ENCODE results near the gene IGSF3. TPM values are rescaled to one million over a fixed set of nuclear protein-coding genes. Genes with fewer than 3 reads are reported as not detected.

The IGSF3 gene
- total RNA-seq, 4 donors from 2014 or later: 0.25 to 1.2 (median 0.72) TPM

DNA sequence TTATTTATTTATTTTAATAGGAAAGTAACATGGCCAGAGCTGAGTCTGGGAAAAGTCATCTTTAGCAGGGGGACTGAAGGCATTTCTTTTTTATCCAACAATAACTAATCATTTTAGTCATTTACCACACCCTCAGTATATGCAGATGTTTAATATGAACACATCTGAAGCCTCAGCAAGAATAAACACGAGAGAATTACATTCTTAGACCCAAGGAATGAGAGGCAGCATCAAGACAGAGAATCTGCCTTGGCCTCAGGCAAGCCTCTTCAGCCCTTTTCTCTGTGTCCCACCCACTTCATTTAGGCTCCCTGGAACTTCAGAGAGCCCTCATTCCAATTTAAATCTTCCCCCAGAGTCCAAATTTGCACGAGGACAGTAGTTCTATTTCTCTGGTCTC lies 17.0 kb upstream of the IGSF3 start:
- H3K27ac ChIP-seq: no peak overlapping the region
- no peak for TF ChIP-seq POLR2A (IDR thresholded peaks at IDR 0.05)
- TF ChIP-seq, protein P1, sequence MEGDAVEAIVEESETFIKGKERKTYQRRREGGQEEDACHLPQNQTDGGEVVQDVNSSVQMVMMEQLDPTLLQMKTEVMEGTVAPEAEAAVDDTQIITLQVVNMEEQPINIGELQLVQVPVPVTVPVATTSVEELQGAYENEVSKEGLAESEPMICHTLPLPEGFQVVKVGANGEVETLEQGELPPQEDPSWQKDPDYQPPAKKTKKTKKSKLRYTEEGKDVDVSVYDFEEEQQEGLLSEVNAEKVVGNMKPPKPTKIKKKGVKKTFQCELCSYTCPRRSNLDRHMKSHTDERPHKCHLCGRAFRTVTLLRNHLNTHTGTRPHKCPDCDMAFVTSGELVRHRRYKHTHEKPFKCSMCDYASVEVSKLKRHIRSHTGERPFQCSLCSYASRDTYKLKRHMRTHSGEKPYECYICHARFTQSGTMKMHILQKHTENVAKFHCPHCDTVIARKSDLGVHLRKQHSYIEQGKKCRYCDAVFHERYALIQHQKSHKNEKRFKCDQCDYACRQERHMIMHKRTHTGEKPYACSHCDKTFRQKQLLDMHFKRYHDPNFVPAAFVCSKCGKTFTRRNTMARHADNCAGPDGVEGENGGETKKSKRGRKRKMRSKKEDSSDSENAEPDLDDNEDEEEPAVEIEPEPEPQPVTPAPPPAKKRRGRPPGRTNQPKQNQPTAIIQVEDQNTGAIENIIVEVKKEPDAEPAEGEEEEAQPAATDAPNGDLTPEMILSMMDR (IDR thresholded peaks at IDR 0.05 in 4 of 5, conservative IDR thresholded peaks at IDR 0.05 in 1 of 5): no peak
- ATAC-seq (no peak), DNase-seq (no peak)
- H3K9me3 ChIP-seq: no peaks in the 10 kb centered on the region
- no peaks in the 10 kb centered on the region for H3K27me3 ChIP-seq
- H3K36me3 ChIP-seq: no peaks in the 10 kb centered on the region
- H3K4me1 ChIP-seq: no peaks in the 10 kb centered on the region
- in situ Hi-C loops (cut with MboI; ENCODE audit: low sequenced_read_pairs in 4 of 4) (no loop called here), intact Hi-C loops (cut with DNase I; ENCODE audit: low total_unique reads) (no loop called here)
- no peak overlapping the region for H3K4me3 ChIP-seq

DNA sequence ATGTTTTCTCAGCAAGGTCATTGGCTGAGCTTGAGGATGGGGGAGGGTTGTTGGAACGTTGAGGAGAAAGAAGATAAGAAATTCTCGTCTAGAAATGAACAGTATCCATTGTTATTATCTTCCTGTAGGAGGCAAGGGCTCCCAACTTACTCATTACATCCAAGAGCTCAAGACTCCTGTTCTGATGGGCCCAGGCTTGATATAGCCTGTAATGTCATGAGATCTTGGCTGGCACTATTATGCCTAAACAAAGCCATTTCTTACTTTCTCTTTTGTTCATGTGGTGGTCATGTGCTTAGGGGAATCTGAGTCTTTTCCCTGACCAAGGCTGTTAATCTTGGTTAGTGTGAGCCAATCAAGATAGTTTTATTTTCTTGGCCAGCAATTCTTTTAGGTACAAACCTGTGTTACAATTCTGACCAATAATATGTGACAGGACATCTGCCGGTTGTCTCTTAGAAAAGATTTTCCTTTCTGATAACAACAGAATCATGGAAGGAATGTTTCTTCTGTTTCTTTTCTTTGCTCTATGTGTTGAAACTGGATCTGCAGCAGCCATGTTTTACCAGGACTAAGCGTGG lies 15.2 kb upstream of the IGSF3 start:
- Histone ChIP-seq H3K4me1 (no peaks in the 10 kb centered on the region), H3K36me3 (no peaks in the 10 kb centered on the region), H3K9me3 (no peaks in the 10 kb centered on the region), H3K27ac (no peak overlapping the region), H3K4me3 (no peak overlapping the region), H3K27me3 (no peaks in the 10 kb centered on the region)
- intact Hi-C loops (cut with DNase I; ENCODE audit: low total_unique reads) (no loop called here), in situ Hi-C loops (cut with MboI; ENCODE audit: low sequenced_read_pairs in 4 of 4) (no loop called here)
- no peak for TF ChIP-seq POLR2A (IDR thresholded peaks at IDR 0.05)
- TF ChIP-seq, protein P1 (IDR thresholded peaks at IDR 0.05 in 4 of 5, conservative IDR thresholded peaks at IDR 0.05 in 1 of 5): no peak
- DNase-seq: no peak
- no peak for ATAC-seq

DNA sequence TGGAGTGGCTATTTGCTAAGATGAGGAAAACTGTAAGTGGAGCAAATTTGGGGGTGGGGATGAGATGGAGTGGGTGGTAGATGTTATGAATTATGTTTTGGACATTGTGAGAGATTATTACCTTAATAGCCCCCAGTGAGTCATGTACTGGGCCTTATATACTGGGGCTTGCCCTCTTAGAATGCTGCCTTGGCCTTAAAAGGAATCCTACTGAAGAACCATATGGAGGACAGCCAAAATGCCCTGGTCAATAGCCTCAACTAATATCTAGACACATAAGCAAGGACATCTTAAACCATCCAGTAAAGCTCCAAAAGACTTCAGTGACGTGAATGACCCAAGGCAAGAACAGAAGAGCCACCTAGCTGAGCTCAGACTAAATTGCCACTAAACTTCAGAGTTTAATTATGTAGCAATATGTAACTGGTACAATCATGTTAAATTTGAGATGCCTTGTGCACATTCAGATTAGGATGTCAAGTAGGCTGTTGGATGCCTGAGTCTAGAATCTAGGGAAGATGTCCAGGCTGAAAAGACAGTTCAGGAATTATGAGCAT lies 13.9 kb upstream of the IGSF3 start:
- Histone ChIP-seq H3K27ac (no peak overlapping the region), H3K27me3 (no peaks in the 10 kb centered on the region), H3K4me1 (no peaks in the 10 kb centered on the region), H3K4me3 (no peak overlapping the region), H3K9me3 (no peaks in the 10 kb centered on the region), H3K36me3 (no peaks in the 10 kb centered on the region)
- intact Hi-C loops (cut with DNase I; ENCODE audit: low total_unique reads): no loop called here
- ATAC-seq: no peak
- DNase-seq: no peak
- in situ Hi-C loops (cut with MboI; ENCODE audit: low sequenced_read_pairs in 4 of 4): no loop called here
- TF ChIP-seq POLR2A (IDR thresholded peaks at IDR 0.05): no peak
- TF ChIP-seq, protein P1 (IDR thresholded peaks at IDR 0.05 in 4 of 5, conservative IDR thresholded peaks at IDR 0.05 in 1 of 5): no peak

DNA sequence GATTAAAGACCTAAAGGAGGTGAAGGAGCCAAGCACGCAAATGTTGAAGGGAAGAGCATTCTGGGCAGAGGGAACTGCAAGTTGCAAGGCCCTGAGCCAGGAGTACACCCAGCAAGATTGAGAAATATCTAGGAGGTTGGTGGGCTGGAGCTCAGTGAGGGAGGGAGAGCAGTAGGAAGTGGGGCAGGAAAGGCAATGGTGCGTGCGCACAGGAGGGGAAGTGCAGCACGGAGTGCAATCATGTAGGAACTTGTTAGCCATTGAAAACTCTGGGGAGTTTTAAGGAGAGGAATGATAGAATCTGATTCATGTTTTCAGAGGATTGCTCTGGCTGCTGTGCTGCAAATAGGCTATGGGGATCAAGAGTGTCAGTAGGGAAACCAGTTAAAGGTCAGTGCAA lies 13.2 kb upstream of the IGSF3 start:
- in situ Hi-C loops (cut with MboI; ENCODE audit: low sequenced_read_pairs in 4 of 4) (no loop called here), intact Hi-C loops (cut with DNase I; ENCODE audit: low total_unique reads) (no loop called here)
- no peaks in the 10 kb centered on the region for H3K36me3 ChIP-seq
- no peaks in the 10 kb centered on the region for H3K27me3 ChIP-seq
- H3K27ac ChIP-seq: no peak overlapping the region
- ATAC-seq: no peak
- no peaks in the 10 kb centered on the region for H3K4me1 ChIP-seq
- no peak for DNase-seq
- H3K4me3 ChIP-seq: no peak overlapping the region
- H3K9me3 ChIP-seq: no peaks in the 10 kb centered on the region
- TF ChIP-seq POLR2A (IDR thresholded peaks at IDR 0.05): no peak
- TF ChIP-seq, protein P1 (IDR thresholded peaks at IDR 0.05 in 4 of 5, conservative IDR thresholded peaks at IDR 0.05 in 1 of 5): no peak

All from gastrocnemius medialis (tissue), 4 donors.